ENCODE results near the gene SERPINA5.

The SERPINA5 gene

DNA sequence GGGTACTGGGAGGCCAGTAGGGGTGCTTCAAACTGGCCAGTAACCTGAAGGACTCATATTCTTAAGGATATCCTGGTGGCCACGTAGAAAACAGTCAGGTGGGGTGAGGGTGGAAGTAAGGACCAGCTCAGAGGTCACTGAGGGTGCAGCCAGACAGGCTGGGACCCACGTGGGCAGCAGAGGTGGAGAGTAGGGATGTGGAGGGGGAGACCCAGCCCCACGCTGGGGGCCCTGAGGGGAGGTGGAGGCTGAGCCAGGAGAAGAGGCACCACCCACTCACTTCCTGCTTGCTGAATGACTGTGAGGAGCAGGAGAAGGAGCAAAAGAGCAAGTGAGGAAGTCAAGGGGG lies 18.4 kb downstream of the SERPINA5 start:
- Histone ChIP-seq H3K4me3 (ENCODE audit: low read length) (no peak overlapping the region), H3K4me1 (ENCODE audit: low read length) (no peaks in the 10 kb centered on the region), H3K4me2 (ENCODE audit: low read depth, low read length) (no peak overlapping the region), H3K36me3 (replicated peaks; ENCODE audit: insufficient read depth, low read length) (no peaks in the 10 kb centered on the region), H3F3A (ENCODE audit: insufficient read depth, low read length) (no peaks in the 10 kb centered on the region), H4K20me1 (ENCODE audit: insufficient read depth, low read length) (no peaks in the 10 kb centered on the region), H2AFZ (ENCODE audit: low read length) (no peak overlapping the region), H3K9me2 (replicated peaks; ENCODE audit: insufficient read depth, low read length) (no peaks in the 10 kb centered on the region), H3K9ac (ENCODE audit: low read length) (no peak overlapping the region), H3K9me3 (replicated peaks; ENCODE audit: insufficient read depth, low read length) (no peaks in the 10 kb centered on the region), H3K27me3 (replicated peaks; ENCODE audit: insufficient read depth, low read length) (no peaks in the 10 kb centered on the region), H3K27ac (ENCODE audit: low read length) (no peak overlapping the region), H3K79me2 (ENCODE audit: low read length) (no peaks in the 10 kb centered on the region)
- no peak for TF ChIP-seq EZH2phosphoT487 (IDR thresholded peaks at IDR 0.05; ENCODE audit: low read length)
- no peak for TF ChIP-seq EZH2 (optimal IDR thresholded peaks at IDR 0.05; ENCODE audit: low read depth, low read length)
- DNase-seq = no peak

GRCh38 chr14:94600148-94600545 lies 18.9 kb downstream of the SERPINA5 start:
- H3K9me2 ChIP-seq (replicated peaks; ENCODE audit: insufficient read depth, low read length) = no peaks in the 10 kb centered on the region
- no peak overlapping the region for H3K27ac ChIP-seq (ENCODE audit: low read length)
- H2AFZ ChIP-seq (ENCODE audit: low read length) = no peak overlapping the region
- H3K4me2 ChIP-seq (ENCODE audit: low read depth, low read length) = no peak overlapping the region
- no peaks in the 10 kb centered on the region for H4K20me1 ChIP-seq (ENCODE audit: insufficient read depth, low read length)
- H3K4me1 ChIP-seq (ENCODE audit: low read length) = no peaks in the 10 kb centered on the region
- no peak overlapping the region for H3K9ac ChIP-seq (ENCODE audit: low read length)
- no peaks in the 10 kb centered on the region for H3K36me3 ChIP-seq (replicated peaks; ENCODE audit: insufficient read depth, low read length)
- H3K9me3 ChIP-seq (replicated peaks; ENCODE audit: insufficient read depth, low read length) = no peaks in the 10 kb centered on the region
- TF ChIP-seq, protein P1, sequence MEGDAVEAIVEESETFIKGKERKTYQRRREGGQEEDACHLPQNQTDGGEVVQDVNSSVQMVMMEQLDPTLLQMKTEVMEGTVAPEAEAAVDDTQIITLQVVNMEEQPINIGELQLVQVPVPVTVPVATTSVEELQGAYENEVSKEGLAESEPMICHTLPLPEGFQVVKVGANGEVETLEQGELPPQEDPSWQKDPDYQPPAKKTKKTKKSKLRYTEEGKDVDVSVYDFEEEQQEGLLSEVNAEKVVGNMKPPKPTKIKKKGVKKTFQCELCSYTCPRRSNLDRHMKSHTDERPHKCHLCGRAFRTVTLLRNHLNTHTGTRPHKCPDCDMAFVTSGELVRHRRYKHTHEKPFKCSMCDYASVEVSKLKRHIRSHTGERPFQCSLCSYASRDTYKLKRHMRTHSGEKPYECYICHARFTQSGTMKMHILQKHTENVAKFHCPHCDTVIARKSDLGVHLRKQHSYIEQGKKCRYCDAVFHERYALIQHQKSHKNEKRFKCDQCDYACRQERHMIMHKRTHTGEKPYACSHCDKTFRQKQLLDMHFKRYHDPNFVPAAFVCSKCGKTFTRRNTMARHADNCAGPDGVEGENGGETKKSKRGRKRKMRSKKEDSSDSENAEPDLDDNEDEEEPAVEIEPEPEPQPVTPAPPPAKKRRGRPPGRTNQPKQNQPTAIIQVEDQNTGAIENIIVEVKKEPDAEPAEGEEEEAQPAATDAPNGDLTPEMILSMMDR (IDR thresholded peaks at IDR 0.05; ENCODE audit: low read length) = no peak
- TF ChIP-seq EZH2 (optimal IDR thresholded peaks at IDR 0.05; ENCODE audit: low read depth, low read length) = no peak
- no peak for TF ChIP-seq EZH2phosphoT487 (IDR thresholded peaks at IDR 0.05; ENCODE audit: low read length)
- no peak overlapping the region for H3K4me3 ChIP-seq (ENCODE audit: low read length)
- no peaks in the 10 kb centered on the region for H3F3A ChIP-seq (ENCODE audit: insufficient read depth, low read length)
- H3K79me2 ChIP-seq (ENCODE audit: low read length) = no peaks in the 10 kb centered on the region
- DNase-seq = no peak
- no peaks in the 10 kb centered on the region for H3K27me3 ChIP-seq (replicated peaks; ENCODE audit: insufficient read depth, low read length)

GRCh38 chr14:94601884-94602391 lies 20.7 kb downstream of the SERPINA5 start:
- Histone ChIP-seq H2AFZ (ENCODE audit: low read length) (no peak overlapping the region), H3K4me2 (ENCODE audit: low read depth, low read length) (no peak overlapping the region), H3K79me2 (ENCODE audit: low read length) (no peaks in the 10 kb centered on the region)

DNA sequence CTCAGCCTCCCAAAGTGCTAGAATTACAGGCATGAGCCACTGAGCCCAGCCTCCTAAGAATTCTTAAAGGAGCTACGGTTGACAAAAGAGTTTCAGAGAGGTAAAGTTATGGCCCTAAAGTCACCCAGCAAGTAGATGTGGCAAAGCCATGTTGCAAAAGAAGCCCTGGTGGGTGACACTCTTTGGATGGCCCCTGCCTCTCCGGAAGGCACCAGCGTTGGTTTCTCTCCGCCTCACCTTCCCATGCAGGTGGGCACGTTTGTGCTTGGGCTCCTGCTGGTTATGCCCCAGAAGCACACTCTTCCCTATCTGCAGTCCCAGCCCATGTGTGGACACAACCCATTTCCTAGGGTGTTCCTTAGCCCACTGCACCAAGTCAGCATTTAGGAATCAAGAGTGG lies 21.5 kb downstream of the SERPINA5 start:
- no peaks in the 10 kb centered on the region for H4K20me1 ChIP-seq (ENCODE audit: insufficient read depth, low read length)
- H3K9me3 ChIP-seq (replicated peaks; ENCODE audit: insufficient read depth, low read length) = no peaks in the 10 kb centered on the region
- H3F3A ChIP-seq (ENCODE audit: insufficient read depth, low read length) = no peaks in the 10 kb centered on the region
- no peaks in the 10 kb centered on the region for H3K79me2 ChIP-seq (ENCODE audit: low read length)
- no peaks in the 10 kb centered on the region for H3K36me3 ChIP-seq (replicated peaks; ENCODE audit: insufficient read depth, low read length)
- H3K4me2 ChIP-seq (ENCODE audit: low read depth, low read length) = no peak overlapping the region
- H3K27me3 ChIP-seq (replicated peaks; ENCODE audit: insufficient read depth, low read length) = no peaks in the 10 kb centered on the region
- H3K9ac ChIP-seq (ENCODE audit: low read length) = no peak overlapping the region
- TF ChIP-seq EZH2 (optimal IDR thresholded peaks at IDR 0.05; ENCODE audit: low read depth, low read length) = no peak
- TF ChIP-seq, protein P1 (IDR thresholded peaks at IDR 0.05; ENCODE audit: low read length) = no peak
- no peak for TF ChIP-seq EZH2phosphoT487 (IDR thresholded peaks at IDR 0.05; ENCODE audit: low read length)
- no peak overlapping the region for H2AFZ ChIP-seq (ENCODE audit: low read length)
- H3K4me1 ChIP-seq (ENCODE audit: low read length) = no peaks in the 10 kb centered on the region
- no peak overlapping the region for H3K27ac ChIP-seq (ENCODE audit: low read length)
- H3K9me2 ChIP-seq (replicated peaks; ENCODE audit: insufficient read depth, low read length) = no peaks in the 10 kb centered on the region
- H3K4me3 ChIP-seq (ENCODE audit: low read length) = no peak overlapping the region
- no peak for DNase-seq

More at GRCh38 chr14:94601884-94602391, 20.7 kb downstream of the SERPINA5 start:
- Histone ChIP-seq H3K27me3 (replicated peaks; ENCODE audit: insufficient read depth, low read length) (no peaks in the 10 kb centered on the region), H3F3A (ENCODE audit: insufficient read depth, low read length) (no peaks in the 10 kb centered on the region), H3K36me3 (replicated peaks; ENCODE audit: insufficient read depth, low read length) (no peaks in the 10 kb centered on the region), H3K4me1 (ENCODE audit: low read length) (no peaks in the 10 kb centered on the region), H3K27ac (ENCODE audit: low read length) (no peak overlapping the region), H3K9me3 (replicated peaks; ENCODE audit: insufficient read depth, low read length) (no peaks in the 10 kb centered on the region), H3K9ac (ENCODE audit: low read length) (no peak overlapping the region), H3K4me3 (ENCODE audit: low read length) (no peak overlapping the region), H4K20me1 (ENCODE audit: insufficient read depth, low read length) (no peaks in the 10 kb centered on the region), H3K9me2 (replicated peaks; ENCODE audit: insufficient read depth, low read length) (no peaks in the 10 kb centered on the region)
- DNase-seq = no peak
- TF ChIP-seq EZH2phosphoT487 (IDR thresholded peaks at IDR 0.05; ENCODE audit: low read length) = no peak
- TF ChIP-seq EZH2 (optimal IDR thresholded peaks at IDR 0.05; ENCODE audit: low read depth, low read length) = no peak
- TF ChIP-seq, protein P1 (IDR thresholded peaks at IDR 0.05; ENCODE audit: low read length) = no peak
